Cardiac muscle cell (in vitro differentiated cells and primary cell): Measurements from ENCODE around the gene LAMA3. TPM values are rescaled to one million over a fixed set of nuclear protein-coding genes. Genes with fewer than 3 reads are reported as not detected.

Source experiments
- DNase-seq, 2 donors: peaks; one replicate each; pipeline versions ENCODE4 v3.0.0 to v3.0.0-alpha.2; 2010 to 2017; ENCODE audit warnings: low read depth in 1 of 2, low spot score in 1 of 2
- H3K27ac ChIP-seq: fragments of 200-600 bp; sonication (generic); 2 replicates; pipeline ENCODE4 v1.5.1; 2016
- H3K27me3 ChIP-seq: fragments of 200-600 bp; sonication (generic); 2 replicates; pipeline ENCODE4 v1.6.0; 2016; ENCODE audit warnings: control low read depth
- H3K36me3 ChIP-seq: fragments of 200-600 bp; sonication (generic); 2 replicates; pipeline ENCODE4 v1.5.1; 2016; ENCODE audit warnings: control low read depth
- H3K4me1 ChIP-seq: fragments of 200-600 bp; sonication (generic); 2 replicates; pipeline ENCODE4 v1.8.1; 2017; ENCODE audit warnings: low read depth, mild to moderate bottlenecking, mixed run types
- H3K4me3 ChIP-seq: fragments of 200-600 bp; sonication (generic); 2 replicates; pipeline ENCODE4 v1.5.1; 2016; ENCODE audit warnings: mild to moderate bottlenecking
- H3K9me3 ChIP-seq: fragments of 200-600 bp; sonication (generic); 2 replicates; pipeline ENCODE4 v1.5.1; 2017; ENCODE audit warnings: low read depth, mild to moderate bottlenecking, control low read depth
- CTCF ChIP-seq: IDR thresholded peaks from 2 replicates; pipeline ENCODE4 v1.5.1; 2012; ENCODE audit warnings: low read depth, mild to moderate bottlenecking, low read length
- polyA plus RNA-seq: library from polyadenylated mRNA; unstranded; fragments of >200 nt; fragmentation: Nextera tagmentation; extraction: Ambion mirVana; gene quantifications from 2 replicates; pipeline ENCODE4 v1.2.1, GENCODE V29; 2016
- total RNA-seq: library from RNA; depleted of rRNA; stranded (reverse); fragments of >200 nt; gene quantifications from 2 replicates; pipeline ENCODE4 v1.2.3, GENCODE V29; 2016

The LAMA3 gene
- total and polyA plus RNA-seq, 2 experiments from 2014 or later = 0.18 TPM; not detected in 1

GRCh38 chr18:23721696-23722480 lies 32.6 kb downstream of the LAMA3 start:
- Histone ChIP-seq H3K27ac (no peak overlapping the region), H3K4me1 (peaks cover 6% of the 10 kb centered on the region), H3K27me3 (no peaks in the 10 kb centered on the region), H3K4me3 (no peak overlapping the region), H3K9me3 (no peaks in the 10 kb centered on the region), H3K36me3 (no peaks in the 10 kb centered on the region)
- TF ChIP-seq CTCF = no peak
- DNase-seq = peak in 1 of 2 donors; percentile 30

- peak in 1 of 2 donors; percentile 38 for DNase-seq
- no peak overlapping the region for H3K4me3 ChIP-seq
- no peaks in the 10 kb centered on the region for H3K27me3 ChIP-seq
- H3K27ac ChIP-seq = no peak overlapping the region
- no peaks in the 10 kb centered on the region for H3K36me3 ChIP-seq
- no peaks in the 10 kb centered on the region for H3K9me3 ChIP-seq
- no peak for TF ChIP-seq CTCF
- peaks cover 6% of the 10 kb centered on the region for H3K4me1 ChIP-seq
Observed at GRCh38 chr18:23722646-23723045, 33.4 kb downstream of the LAMA3 start.

- TF ChIP-seq CTCF = no peak
- H3K9me3 ChIP-seq = no peaks in the 10 kb centered on the region
- H3K27me3 ChIP-seq = no peaks in the 10 kb centered on the region
- H3K36me3 ChIP-seq = no peaks in the 10 kb centered on the region
- DNase-seq = peak in 1 of 2 donors; percentile 43
- no peak overlapping the region for H3K4me3 ChIP-seq
- peaks cover 6% of the 10 kb centered on the region for H3K4me1 ChIP-seq
- H3K27ac ChIP-seq = no peak overlapping the region
Observed at GRCh38 chr18:23723121-23723520, 33.9 kb downstream of the LAMA3 start.

- Histone ChIP-seq H3K36me3 (no peaks in the 10 kb centered on the region), H3K4me3 (no peak overlapping the region), H3K4me1 (peaks cover 6% of the 10 kb centered on the region), H3K9me3 (no peaks in the 10 kb centered on the region), H3K27ac (no peak overlapping the region), H3K27me3 (no peaks in the 10 kb centered on the region)
- no peak for DNase-seq
- TF ChIP-seq CTCF = no peak
Observed at GRCh38 chr18:23724681-23725080, 35.4 kb downstream of the LAMA3 start.

GRCh38 chr18:23725351-23725750 lies 36.1 kb downstream of the LAMA3 start:
- no peaks in the 10 kb centered on the region for H3K36me3 ChIP-seq
- no peak for TF ChIP-seq CTCF
- no peaks in the 10 kb centered on the region for H3K27me3 ChIP-seq
- peaks cover 6% of the 10 kb centered on the region for H3K4me1 ChIP-seq
- no peaks in the 10 kb centered on the region for H3K9me3 ChIP-seq
- H3K4me3 ChIP-seq = no peak overlapping the region
- no peak overlapping the region for H3K27ac ChIP-seq
- no peak for DNase-seq
